Gastrocnemius medialis (tissue), 4 donors: ENCODE data around the gene MICAL1.

ENCODE experiments used
- CTCF ChIP-seq, 5 experiments: fragments of 450-650 bp in 3 of 5; fragments of 200-600 bp in 2 of 5; sonication (generic) in 2 of 5; IDR thresholded peaks in 4 of 5; conservative IDR thresholded peaks in 1 of 5; 1 replicate in 4 of 5; 2 replicates in 1 of 5; pipeline ENCODE4 v1.5.1; 2016 to 2019; ENCODE audit warnings: antibody characterized with exemption in 5 of 5, mild to moderate bottlenecking in 3 of 5, moderate library complexity in 3 of 5
- POLR2A ChIP-seq, 2 donors: fragments of 450-650 bp; IDR thresholded peaks; one replicate each; pipeline ENCODE4 v1.6.1; 2017; ENCODE audit warnings: antibody characterized with exemption in 2 of 2, mild to moderate bottlenecking in 2 of 2, moderate library complexity in 2 of 2

GRCh38 chr6:109440331-109441068 lies 15.1 kb downstream of the MICAL1 start, which contains the start of the genes PPIL6 and SMPD2:
- TF ChIP-seq POLR2A (IDR thresholded peaks at IDR 0.05) = peak; percentile 36 to 62
- peak in 2 of 5 experiments; percentile 36 to 40 for TF ChIP-seq CTCF (IDR thresholded peaks at IDR 0.05 in 4 of 5, conservative IDR thresholded peaks at IDR 0.05 in 1 of 5)
